ENCODE measurements around the gene ANP32A. TPM values are rescaled to one million over a fixed set of nuclear protein-coding genes. Genes with fewer than 3 reads are reported as not detected.

Gene ANP32A
- total and polyA plus RNA-seq, 8 donors: 34.4 to 112 (median 68.7) TPM

DNA sequence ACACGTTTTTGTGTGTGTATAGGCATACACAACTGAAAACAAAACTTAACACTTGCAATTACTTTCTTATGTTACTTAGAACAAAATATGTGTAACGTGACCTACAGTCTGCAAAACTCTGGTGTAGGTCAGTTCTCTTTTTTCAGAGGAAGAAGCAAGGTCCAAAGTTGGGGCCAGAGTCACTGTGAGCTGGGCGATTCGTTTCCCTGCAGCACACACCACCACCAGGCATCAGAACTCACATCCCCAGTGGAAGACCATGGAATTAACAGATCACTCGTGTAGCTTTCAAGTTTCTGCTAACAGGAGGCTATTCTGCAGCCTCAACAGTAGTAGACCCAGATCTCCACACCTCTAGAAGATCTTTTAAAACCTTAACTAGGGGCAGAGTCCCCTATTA is 25.8 kb downstream of the ANP32A start:
- Histone ChIP-seq H3K36me3 (no peaks in the 10 kb centered on the region), H3K4me1 (peaks cover 84 to 96% (median 91%) of the 10 kb centered on the region in 4 donors), H3K27ac (peak overlapping the region; percentile 72 to 85 (median 76)), H3K4me3 (peak overlapping the region in 2 of 4 donors; percentile 8), H3K27me3 (no peaks in the 10 kb centered on the region), H3K9me3 (no peaks in the 10 kb centered on the region)
- intact Hi-C loops (cut with DNase I; ENCODE audit: low total_unique reads): no loop called here
- DNase-seq: peak in 1 of 2 donors; percentile 60
- TF ChIP-seq, protein P1, sequence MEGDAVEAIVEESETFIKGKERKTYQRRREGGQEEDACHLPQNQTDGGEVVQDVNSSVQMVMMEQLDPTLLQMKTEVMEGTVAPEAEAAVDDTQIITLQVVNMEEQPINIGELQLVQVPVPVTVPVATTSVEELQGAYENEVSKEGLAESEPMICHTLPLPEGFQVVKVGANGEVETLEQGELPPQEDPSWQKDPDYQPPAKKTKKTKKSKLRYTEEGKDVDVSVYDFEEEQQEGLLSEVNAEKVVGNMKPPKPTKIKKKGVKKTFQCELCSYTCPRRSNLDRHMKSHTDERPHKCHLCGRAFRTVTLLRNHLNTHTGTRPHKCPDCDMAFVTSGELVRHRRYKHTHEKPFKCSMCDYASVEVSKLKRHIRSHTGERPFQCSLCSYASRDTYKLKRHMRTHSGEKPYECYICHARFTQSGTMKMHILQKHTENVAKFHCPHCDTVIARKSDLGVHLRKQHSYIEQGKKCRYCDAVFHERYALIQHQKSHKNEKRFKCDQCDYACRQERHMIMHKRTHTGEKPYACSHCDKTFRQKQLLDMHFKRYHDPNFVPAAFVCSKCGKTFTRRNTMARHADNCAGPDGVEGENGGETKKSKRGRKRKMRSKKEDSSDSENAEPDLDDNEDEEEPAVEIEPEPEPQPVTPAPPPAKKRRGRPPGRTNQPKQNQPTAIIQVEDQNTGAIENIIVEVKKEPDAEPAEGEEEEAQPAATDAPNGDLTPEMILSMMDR (IDR thresholded peaks at IDR 0.05): no peak
- TF ChIP-seq EP300 (IDR thresholded peaks at IDR 0.05) (no peak), POLR2AphosphoS5 (IDR thresholded peaks at IDR 0.05) (no peak), POLR2A (IDR thresholded peaks at IDR 0.05) (no peak)
- 18 to 25% (median 19%) methylated on average over 5 of the region's 5 CpGs for WGBS, 5 donors

DNA sequence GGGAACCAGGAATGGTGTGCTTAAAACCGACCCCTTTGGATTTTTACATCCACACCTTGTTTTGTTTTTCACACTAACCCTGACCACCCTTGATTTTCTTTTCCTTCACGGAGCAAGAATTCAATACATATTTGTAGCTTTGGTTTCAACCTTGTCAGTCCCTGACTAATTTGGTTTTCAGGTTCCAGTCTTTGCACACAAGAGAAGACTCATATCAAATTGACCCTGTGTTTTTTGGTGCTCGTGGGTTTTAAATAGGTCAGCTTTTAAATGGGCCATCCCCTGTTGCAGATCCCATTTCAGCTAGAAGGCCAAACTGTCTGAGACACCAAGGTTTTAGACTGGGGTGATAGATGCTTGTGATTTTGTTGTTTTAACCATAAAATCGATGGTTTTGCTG is 26.4 kb downstream of the ANP32A start:
- Histone ChIP-seq H3K27me3 (no peaks in the 10 kb centered on the region), H3K9me3 (no peaks in the 10 kb centered on the region), H3K27ac (peak overlapping the region; percentile 72 to 85 (median 74)), H3K4me1 (peaks cover 89 to 100% (median 95%) of the 10 kb centered on the region in 4 donors), H3K4me3 (no peak overlapping the region), H3K36me3 (no peaks in the 10 kb centered on the region)
- intact Hi-C loops (cut with DNase I; ENCODE audit: low total_unique reads): no loop called here
- no peak for DNase-seq
- 46 to 65% (median 62%) methylated on average over 4 of the region's 4 CpGs for WGBS, 5 donors
- TF ChIP-seq POLR2A (IDR thresholded peaks at IDR 0.05): no peak
- TF ChIP-seq, protein P1 (IDR thresholded peaks at IDR 0.05): no peak
- no peak for TF ChIP-seq EP300 (IDR thresholded peaks at IDR 0.05)
- TF ChIP-seq POLR2AphosphoS5 (IDR thresholded peaks at IDR 0.05): no peak

DNA sequence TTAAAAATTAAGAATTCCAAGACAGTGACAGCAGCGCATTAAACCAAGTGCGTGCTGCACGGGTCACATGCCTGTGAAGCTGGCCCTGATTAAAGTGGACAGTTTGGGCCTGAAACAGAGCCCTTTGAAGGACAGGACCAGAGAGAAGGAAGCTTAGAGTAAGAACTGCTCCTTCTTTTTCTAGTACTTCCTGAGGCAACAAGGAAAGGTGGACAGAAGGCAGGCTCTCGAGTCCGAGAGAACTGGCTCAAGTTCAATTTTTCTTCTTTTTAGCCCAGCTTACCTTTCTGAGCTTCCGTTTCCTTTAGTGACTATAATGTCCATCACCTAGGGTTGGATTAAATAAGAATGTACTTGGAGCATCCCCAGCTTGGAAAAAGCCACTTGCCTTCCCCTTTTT is 26.9 kb downstream of the ANP32A start:
- Histone ChIP-seq H3K4me3 (no peak overlapping the region), H3K9me3 (no peaks in the 10 kb centered on the region), H3K36me3 (no peaks in the 10 kb centered on the region), H3K27ac (peak overlapping the region; percentile 72 to 85 (median 74)), H3K4me1 (peaks cover 90 to 100% (median 98%) of the 10 kb centered on the region in 4 donors), H3K27me3 (no peaks in the 10 kb centered on the region)
- TF ChIP-seq EP300 (IDR thresholded peaks at IDR 0.05) (no peak), POLR2A (IDR thresholded peaks at IDR 0.05) (no peak), POLR2AphosphoS5 (IDR thresholded peaks at IDR 0.05) (no peak)
- TF ChIP-seq, protein P1 (IDR thresholded peaks at IDR 0.05): no peak
- peak in 1 of 2 donors; percentile 7 for DNase-seq
- intact Hi-C loops (cut with DNase I; ENCODE audit: low total_unique reads): no loop called here
- 32 to 61% (median 47%) methylated on average over 6 of the region's 6 CpGs for WGBS, 5 donors

DNA sequence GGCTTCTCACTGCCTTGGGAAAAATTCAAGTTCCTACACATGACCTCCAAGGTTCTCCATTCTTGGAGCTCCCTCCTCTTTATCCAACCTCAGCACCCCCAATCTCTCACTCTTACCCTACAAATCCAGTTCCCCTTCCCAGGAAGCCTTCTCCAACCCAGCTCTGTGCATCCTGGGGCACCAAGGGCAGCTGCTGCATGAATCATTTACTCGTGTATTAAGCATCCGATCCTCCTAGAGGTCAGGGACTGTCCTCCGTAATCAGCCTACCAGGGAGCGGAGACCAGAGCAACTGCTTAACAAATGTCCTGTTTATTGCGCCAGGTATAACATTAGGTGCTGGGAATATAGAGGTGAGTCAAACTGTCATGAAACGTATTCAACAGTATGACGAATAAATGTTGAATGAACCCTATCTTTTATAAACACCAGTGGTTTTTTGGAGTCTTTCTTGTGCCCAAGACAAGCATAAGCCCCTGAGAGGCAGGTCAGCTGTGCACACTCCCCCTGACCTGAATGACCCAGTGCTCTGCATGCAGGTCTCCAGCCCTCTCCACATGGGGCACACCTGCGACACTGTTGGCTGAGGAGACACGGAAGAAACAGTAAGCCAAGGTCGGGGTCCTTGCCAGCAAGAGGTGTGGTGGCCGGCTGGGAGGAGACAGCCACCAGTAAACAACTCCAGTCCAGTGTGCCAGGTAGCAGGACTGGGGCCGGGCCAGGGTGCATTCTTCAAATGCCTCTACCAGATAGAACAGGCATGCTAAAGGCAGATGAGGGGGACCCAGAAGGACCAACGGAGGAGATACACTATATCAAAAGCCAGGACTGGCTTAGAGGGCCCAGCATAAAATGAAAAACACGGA is 27.6 kb downstream of the ANP32A start:
- Histone ChIP-seq H3K27ac (peak overlapping the region; percentile 72 to 85 (median 74)), H3K36me3 (no peaks in the 10 kb centered on the region), H3K4me3 (no peak overlapping the region), H3K4me1 (peaks cover 90 to 100% (median 98%) of the 10 kb centered on the region in 4 donors), H3K27me3 (no peaks in the 10 kb centered on the region), H3K9me3 (no peaks in the 10 kb centered on the region)
- intact Hi-C loops (cut with DNase I; ENCODE audit: low total_unique reads): no loop called here
- peak; percentile 73 to 92 for DNase-seq
- WGBS, 5 donors: 37 to 52% (median 42%) methylated on average over 14 of the region's 14 CpGs
- TF ChIP-seq POLR2AphosphoS5 (IDR thresholded peaks at IDR 0.05) (peak in 2 of 3 donors; percentile 60 to 74), POLR2A (IDR thresholded peaks at IDR 0.05) (no peak)
